GM12878 (cell line): Measurements from ENCODE around the gene MMP13. TPM values are rescaled to one million over a fixed set of nuclear protein-coding genes. Genes with fewer than 3 reads are reported as not detected.

Experiments used
- ATAC-seq: fragments of 200-7000 bp; cut with Tn5 transposase; 3 replicates; pipeline ENCODE4 v1.9.1; 2020; ENCODE audit warnings: mild to moderate bottlenecking, moderate library complexity
- BruUV-seq: library from RNA; stranded (reverse); fragments of 400-500 nt; replicated peaks from 2 replicates; lab custom pipeline; 2021; lab: Mats Ljungman, UMichigan
- CTCF ChIA-PET: fragments of 300-600 bp; sonication (Branson Sonifier 250); formaldehyde crosslinking; extraction: SDS; loops from one replicate; lab custom pipeline; 2021; ENCODE audit warnings: inconsistent platforms; lab: Yijun Ruan, JAX
- POLR2A ChIA-PET: fragments of 350-600 bp; formaldehyde crosslinking; extraction: SDS; loops from one replicate; lab custom pipeline; 2021; ENCODE audit warnings: inconsistent platforms; lab: Charles Lee
- RAD21 ChIA-PET: fragments of 300-600 bp; sonication (Branson Sonifier 250); formaldehyde crosslinking; loops from one replicate; lab custom pipeline; 2023; ENCODE audit warnings: antibody characterized with exemption; ENCODE audit not compliant: unreplicated experiment; lab: Charles Lee
- SMC1A ChIA-PET: fragments of 300-600 bp; sonication (Branson Sonifier 250); formaldehyde crosslinking; loops from one replicate; lab custom pipeline; 2023; ENCODE audit not compliant: unreplicated experiment, uncharacterized antibody; lab: Charles Lee
- DNase-seq: peaks from one replicate; pipeline ENCODE4 v3.0.0-alpha.2; 2011; ENCODE audit warnings: low read depth, low spot score
- FAIRE-seq: peaks from 3 replicates; lab custom pipeline; 2011; peaks lifted over from hg19 to GRCh38; lab: Jason Lieb, UNC
- H2AFZ ChIP-seq: 2 replicates; pipeline ENCODE4 v1.6.0; 2011; ENCODE audit warnings: low read depth, low read length, control low read depth; ENCODE audit not compliant: control insufficient read depth
- H3K27ac ChIP-seq: 2 replicates; pipeline ENCODE4 v1.5.1; 2011; ENCODE audit warnings: control low read depth; ENCODE audit not compliant: control insufficient read depth, insufficient read depth
- H3K27me3 ChIP-seq, 2 experiments: replicated peaks in 1 of 2; 2 replicates each; pipeline versions ENCODE4 v1.6.0 to v1.6.1; 2011; ENCODE audit warnings: low read length in 1 of 2; ENCODE audit not compliant: control insufficient read depth in 2 of 2, insufficient read depth in 2 of 2
- H3K36me3 ChIP-seq, 2 experiments: 2 replicates each; pipeline ENCODE4 v1.5.1; 2011; ENCODE audit warnings: low read length in 1 of 2; ENCODE audit not compliant: control insufficient read depth in 2 of 2, insufficient read depth in 2 of 2
- H3K4me1 ChIP-seq: 2 replicates; pipeline ENCODE4 v1.6.1; 2011; ENCODE audit warnings: mild to moderate bottlenecking, low read length, moderate library complexity, mixed read lengths; ENCODE audit not compliant: control insufficient read depth, insufficient read depth
- H3K4me2 ChIP-seq: 2 replicates; pipeline ENCODE4 v1.6.0; 2011; ENCODE audit warnings: control low read depth; ENCODE audit not compliant: control insufficient read depth, insufficient read depth
- H3K4me3 ChIP-seq: fragments of 200-600 bp; sonication (generic); 2 replicates; pipeline ENCODE4 v1.5.1; 2016
- H3K79me2 ChIP-seq: 2 replicates; pipeline ENCODE4 v1.6.0; 2011; ENCODE audit warnings: low read length; ENCODE audit not compliant: control insufficient read depth, insufficient read depth
- H3K9ac ChIP-seq: 2 replicates; pipeline ENCODE4 v1.8.0; 2011; ENCODE audit warnings: low read length, control low read depth, mixed read lengths; ENCODE audit not compliant: control insufficient read depth, insufficient read depth
- H3K9me3 ChIP-seq: replicated peaks from 3 replicates; pipeline ENCODE4 v1.5.1; 2011; ENCODE audit warnings: mild to moderate bottlenecking, low read length; ENCODE audit not compliant: control insufficient read depth, insufficient read depth
- H4K20me1 ChIP-seq: 2 replicates; pipeline ENCODE4 v1.6.0; 2011; ENCODE audit not compliant: control insufficient read depth, insufficient read depth
- ATF2 ChIP-seq: IDR thresholded peaks from 2 replicates; pipeline ENCODE4 v1.6.1; 2012; ENCODE audit warnings: low read length, inconsistent platforms
- BRCA1 ChIP-seq: IDR thresholded peaks from 2 replicates; pipeline ENCODE4 v1.6.1; 2011; ENCODE audit warnings: low read depth, low read length, improper control_type of control experiment
- DPF2 ChIP-seq: fragments of 450-650 bp; IDR thresholded peaks from 2 replicates; pipeline ENCODE4 v1.6.1; 2017; ENCODE audit warnings: mild to moderate bottlenecking
- EED ChIP-seq: sonication (generic); IDR thresholded peaks from 2 replicates; pipeline ENCODE4 v1.6.1; 2016; ENCODE audit warnings: antibody characterized with exemption, low read depth
- FOXK2 ChIP-seq: fragments of 450-650 bp; IDR thresholded peaks from 2 replicates; pipeline ENCODE4 v1.6.1; 2017; ENCODE audit warnings: mild to moderate bottlenecking, moderate library complexity
- GABPA ChIP-seq: IDR thresholded peaks from 2 replicates; pipeline ENCODE4 v1.6.1; 2014; ENCODE audit warnings: antibody characterized with exemption, low read depth, mild to moderate bottlenecking, inconsistent platforms
- HSF1 ChIP-seq: fragments of 150-350 bp; IDR thresholded peaks from 2 replicates; pipeline ENCODE4 v1.6.1; 2014; ENCODE audit warnings: mild to moderate bottlenecking, low read depth, low read length
- JUNB ChIP-seq: IDR thresholded peaks from 2 replicates; pipeline ENCODE4 v1.6.1; 2016; ENCODE audit warnings: antibody characterized with exemption, mild to moderate bottlenecking
- MYB ChIP-seq: fragments of 150-350 bp; IDR thresholded peaks from 2 replicates; pipeline ENCODE4 v1.6.1; 2014; ENCODE audit warnings: mild to moderate bottlenecking, low read depth, low read length, borderline replicate concordance
- NBN ChIP-seq: fragments of 450-650 bp; IDR thresholded peaks from 2 replicates; pipeline ENCODE4 v1.6.1; 2016
- PML ChIP-seq: IDR thresholded peaks from 2 replicates; pipeline ENCODE4 v1.6.1; 2012; ENCODE audit warnings: low read length, inconsistent platforms
- POLR2AphosphoS2 ChIP-seq: IDR thresholded peaks from 2 replicates; pipeline ENCODE4 v1.6.1; 2011; ENCODE audit warnings: low read depth, mild to moderate bottlenecking, low read length, improper control_type of control experiment, moderate library complexity
- RELB ChIP-seq: fragments of 450-650 bp; IDR thresholded peaks from 2 replicates; pipeline ENCODE4 v1.6.1; 2017; ENCODE audit warnings: low read depth, mild to moderate bottlenecking, moderate library complexity
- SRF ChIP-seq, 2 experiments: IDR thresholded peaks; 2 replicates each; pipeline ENCODE4 v1.6.1; 2011; ENCODE audit warnings: low read depth in 2 of 2, low read length in 2 of 2, mild to moderate bottlenecking in 1 of 2, moderate library complexity in 1 of 2
- STAT3 ChIP-seq: IDR thresholded peaks from 2 replicates; pipeline ENCODE4 v1.6.1; 2011; ENCODE audit warnings: low read depth, low read length, improper control_type of control experiment
- TCF12 ChIP-seq: IDR thresholded peaks from 2 replicates; pipeline ENCODE4 v1.6.1; 2011; ENCODE audit warnings: low read depth, mild to moderate bottlenecking, low read length
- USF1 ChIP-seq: IDR thresholded peaks from 2 replicates; pipeline ENCODE4 v1.6.1; 2011; ENCODE audit warnings: borderline replicate concordance, low read depth, mild to moderate bottlenecking, moderate library complexity, mixed read lengths, low read length; ENCODE audit not compliant: insufficient read depth; ENCODE audit errors: extremely low read length
- ZBTB4 ChIP-seq: fragments of 450-650 bp; formaldehyde crosslinking; IDR thresholded peaks from 2 replicates; pipeline ENCODE4 v1.4.0; 2022; ENCODE audit warnings: mild to moderate bottlenecking, moderate library complexity
- ZNF622 ChIP-seq: fragments of 450-650 bp; IDR thresholded peaks from 2 replicates; pipeline ENCODE4 v1.6.1; 2017; ENCODE audit warnings: mild to moderate bottlenecking, inconsistent platforms
- WGBS: methylation state at CpG from one replicate; pipeline ENCODE4 v1.1.6; 2016; ENCODE audit warnings: low lambda C conversion rate; ENCODE audit not compliant: insufficient replicate concordance, insufficient coverage; ENCODE audit errors: missing lambda C conversion rate; 5-methylcytosine and 5-hydroxymethylcytosine counted together
- in situ Hi-C: fragments of 300-500 bp; cut with MboI; formaldehyde crosslinking; loops from 9 replicates; pipeline ENCODE4 v1.14.3; 2018; ENCODE audit warnings: mixed read lengths
- intact Hi-C: fragments of 100-400 bp; cut with micrococcal nuclease; formaldehyde crosslinking; loops from one replicate; pipeline ENCODE4 v1.14.2; 2022; ENCODE audit not compliant: unreplicated experiment
- polyA plus RNA-seq, 11 experiments: library from polyadenylated mRNA; depleted of rRNA in 4 of 11; unstranded in 6 of 11; stranded (reverse) in 5 of 11; fragments of >200 nt; fragmentation: Nextera tagmentation in 4 of 11; fragmentation: Illumina TruSeq in 1 of 11; extraction: Ambion mirVana in 4 of 11; extraction: Trizol in 1 of 11; gene quantifications; 1 replicate in 1 of 11; 2 replicates in 10 of 11; pipeline versions ENCODE4 v1.2.1 to v1.2.3, GENCODE V29; 2011 to 2016; ENCODE audit warnings: inconsistent platforms in 2 of 11, missing spikeins in 2 of 11, low read depth in 1 of 11
- total RNA-seq, 4 experiments: library from RNA; depleted of rRNA in 3 of 4; stranded (reverse); fragments of >200 nt in 3 of 4; fragmentation: Illumina TruSeq in 1 of 4; extraction: Trizol in 1 of 4; gene quantifications; 2 replicates each; pipeline versions ENCODE4 v1.2.1 to v1.2.3, GENCODE V29; 2013 to 2021

The MMP13 gene
- total and polyA plus RNA-seq, 10 of the 15 experiments (the other 5 are each of a cell fraction or from before 2014, with no cell fraction given): 0.05 TPM; not detected in 9

- DNase-seq (no peak), ATAC-seq (no peak), FAIRE-seq (no peak)
- H3K9me3 ChIP-seq: no peaks in the 10 kb centered on the region
- H3K4me3 ChIP-seq: no peak overlapping the region
- no peaks in the 10 kb centered on the region for H3K36me3 ChIP-seq
- no TSS peak for BruUV-seq
- no peak overlapping the region for H3K4me2 ChIP-seq
- H3K9ac ChIP-seq: no peak overlapping the region
- WGBS: 18% methylated on average over 3 of the region's 3 CpGs
- POLR2A ChIA-PET: no interaction called here
- H3K27me3 ChIP-seq: no peaks in the 10 kb centered on the region
- intact Hi-C loops (no loop called here), in situ Hi-C loops (no loop called here)
- RAD21 ChIA-PET: no interaction called here
- SMC1A ChIA-PET: no interaction called here
- no peak overlapping the region for H3K27ac ChIP-seq
- no peak overlapping the region for H2AFZ ChIP-seq
- no peaks in the 10 kb centered on the region for H3K4me1 ChIP-seq
- no peaks in the 10 kb centered on the region for H3K79me2 ChIP-seq
- CTCF ChIA-PET: no interaction called here
- no peaks in the 10 kb centered on the region for H4K20me1 ChIP-seq
- TF ChIP-seq EED (no peak), GABPA (no peak), STAT3 (no peak), ZNF622 (no peak), JUNB (no peak), POLR2AphosphoS2 (no peak), SRF (IDR thresholded peaks at IDR 0.05; ENCODE audit: low read depth in 2 of 2, low read length in 2 of 2) (no peak), RELB (no peak), FOXK2 (no peak), ATF2 (no peak), PML (no peak), TCF12 (no peak), MYB (no peak), HSF1 (no peak), BRCA1 (no peak), USF1 (no peak), DPF2 (no peak), ZBTB4 (CRISPR knock-in tag) (no peak), NBN (no peak)
Observed at GRCh38 chr11:102991776-102992175, 36.2 kb upstream of the MMP13 start.
